ENCODE data around the gene LRRC75B.

GRCh38 chr22:24585461-24585860 lies 7.4 kb downstream of the LRRC75B start:
- TF ChIP-seq JUN (IDR thresholded peaks at IDR 0.05; ENCODE audit: borderline replicate concordance, insufficient read depth, insufficient read length, low read depth), result no peak
- TF ChIP-seq CTCF (IDR thresholded peaks at IDR 0.05; ENCODE audit: extremely low read depth in 1 of 2, insufficient read depth in 1 of 2, low read depth in 1 of 2, low read length in 2 of 2), result no peak
- no peak for TF ChIP-seq POLR2A (IDR thresholded peaks at IDR 0.05; ENCODE audit: low read depth, low read length)
- no peak for TF ChIP-seq FOS (IDR thresholded peaks at IDR 0.05; ENCODE audit: borderline replicate concordance, insufficient read depth, low read length)
- no peak for TF ChIP-seq MAX (IDR thresholded peaks at IDR 0.05; ENCODE audit: insufficient read depth, insufficient read length)
- no peak for TF ChIP-seq EZH2 (IDR thresholded peaks at IDR 0.05; ENCODE audit: borderline replicate concordance, low read depth, low read length, severe bottlenecking)
- no peak for TF ChIP-seq POLR2AphosphoS5 (IDR thresholded peaks at IDR 0.05; ENCODE audit: insufficient read depth, low read depth, low read length)
